Measurements from ENCODE around the gene NRG3. TPM values are rescaled to one million over a fixed set of nuclear protein-coding genes. Genes with fewer than 3 reads are reported as not detected.

The NRG3 gene
- total and polyA plus RNA-seq, 2 of the 4 experiments (the other 2 are of a cell fraction): not detected

- Histone ChIP-seq H2BK120ac (ENCODE audit: low read depth, low read length) (no peak overlapping the region), H3K36me3 (ENCODE audit: control insufficient read depth, insufficient read depth, low read length) (no peaks in the 10 kb centered on the region), H2BK20ac (ENCODE audit: low read depth, low read length) (no peak overlapping the region), H3K4me2 (ENCODE audit: low read depth, low read length) (no peak overlapping the region), H3K9me1 (ENCODE audit: insufficient read depth, low read length) (no peaks in the 10 kb centered on the region), H2AK5ac (ENCODE audit: low read depth, low read length) (no peak overlapping the region), H4K5ac (ENCODE audit: low read depth, low read length) (no peak overlapping the region), H3K79me1 (ENCODE audit: low read depth in 1 of 2, low read length in 2 of 2) (no peaks in the 10 kb centered on the region), H3K56ac (ENCODE audit: extremely low read depth, insufficient read depth, low read length) (no peak overlapping the region), H3K27ac (ENCODE audit: insufficient read depth, low read length) (no peak overlapping the region), H4K8ac (ENCODE audit: low read depth in 2 of 2, low read length in 2 of 2) (no peak overlapping the region), H3K4me3 (ENCODE audit: insufficient read depth, low read depth, low read length) (no peak overlapping the region), H4K91ac (ENCODE audit: insufficient read depth, low read depth, low read length) (no peak overlapping the region), H3K23ac (ENCODE audit: low read depth, low read length) (no peak overlapping the region), H3K4ac (ENCODE audit: low read depth, low read length) (no peak overlapping the region), H2AFZ (replicated peaks; ENCODE audit: low read length, poor library complexity) (no peak overlapping the region), H2BK5ac (ENCODE audit: low read depth, low read length, poor library complexity, severe bottlenecking) (no peak overlapping the region), H2BK15ac (ENCODE audit: low read depth, low read length) (no peak overlapping the region), H3K4me1 (ENCODE audit: control insufficient read depth, insufficient read depth, low read length) (no peaks in the 10 kb centered on the region), H3K27me3 (ENCODE audit: control insufficient read depth, insufficient read depth, low read length) (no peaks in the 10 kb centered on the region), H3K14ac (replicated peaks; ENCODE audit: low read depth, low read length) (no peak overlapping the region), H3K18ac (ENCODE audit: low read depth, low read length) (no peak overlapping the region), H2AK9ac (replicated peaks; ENCODE audit: low read depth, low read length, poor library complexity) (no peak overlapping the region), H4K20me1 (ENCODE audit: insufficient read depth, low read length) (no peaks in the 10 kb centered on the region), H3K9me3 (ENCODE audit: control insufficient read depth, insufficient read depth, low read length) (peaks cover 12% of the 10 kb centered on the region; the same call in 1 of the 2 replicates), H3K9ac (ENCODE audit: low read depth, low read length) (no peak overlapping the region)
- TF ChIP-seq MXI1 (IDR thresholded peaks at IDR 0.05; ENCODE audit: borderline replicate concordance, low read depth, low read length) (no peak), USF2 (IDR thresholded peaks at IDR 0.05; ENCODE audit: low read depth, low read length) (no peak), CHD1 (IDR thresholded peaks at IDR 0.05; ENCODE audit: low read depth, low read length) (no peak), RFX5 (IDR thresholded peaks at IDR 0.05; ENCODE audit: low read depth, low read length) (no peak), POLR2A (IDR thresholded peaks at IDR 0.05; ENCODE audit: low read depth, low read length) (no peak), NFE2L2 (IDR thresholded peaks at IDR 0.05; ENCODE audit: low read depth, low read length) (no peak), SMC3 (IDR thresholded peaks at IDR 0.05; ENCODE audit: low read depth, low read length) (no peak), FOS (IDR thresholded peaks at IDR 0.05; ENCODE audit: low read depth, low read length) (no peak)
- no TSS peak for BruUV-seq (replicated peaks)
- WGBS, 2 experiments (ENCODE audit: extremely low coverage in 2 of 2, insufficient read length in 1 of 2): no CpG with 5 or more reads among the region's 1 CpG
- in situ Hi-C loops (cut with MboI; ENCODE audit: low sequenced_read_pairs): no loop called here
- dilution Hi-C loops (cut with HindIII; ENCODE audit: low sequenced_read_pairs, unreplicated experiment): no loop called here
- ATAC-seq (ENCODE audit: low read depth): no peak
- ChIA-PET POLR2A (ENCODE audit: unreplicated experiment) (no interaction called here), CTCF (no interaction called here)
- no peak for DNase-seq
- intact Hi-C loops (cut with micrococcal nuclease): no loop called here
Observed at GRCh38 chr10:82252081-82252480, 377.1 kb downstream of the NRG3 start.

Measured in IMR-90 (cell line).